Subcutaneous abdominal adipose tissue (tissue), 5 donors: Measurements from ENCODE around the gene KCNG2.

Experiments
- H3K27ac ChIP-seq: one replicate; pipeline ENCODE4 v1.7.0; 2013; ENCODE audit warnings: low read depth, mild to moderate bottlenecking, inconsistent platforms, low read length, moderate library complexity
- H3K27me3 ChIP-seq, 5 donors: one replicate each; pipeline ENCODE4 v1.7.0; 2013; ENCODE audit warnings: low read length in 5 of 5, inconsistent platforms in 1 of 5; ENCODE audit not compliant: control insufficient read depth in 5 of 5, insufficient read depth in 4 of 5
- H3K36me3 ChIP-seq, 5 donors: one replicate each; pipeline ENCODE4 v1.7.0; 2013; ENCODE audit warnings: low read length in 5 of 5; ENCODE audit not compliant: control insufficient read depth in 5 of 5, insufficient read depth in 5 of 5
- H3K4me1 ChIP-seq, 5 donors: one replicate each; pipeline ENCODE4 v1.7.0; 2013; ENCODE audit warnings: low read length in 5 of 5, mild to moderate bottlenecking in 3 of 5, moderate library complexity in 1 of 5; ENCODE audit not compliant: control insufficient read depth in 5 of 5, insufficient read depth in 5 of 5
- H3K4me3 ChIP-seq, 5 donors: one replicate each; pipeline ENCODE4 v1.7.0; 2013; ENCODE audit warnings: low read length in 5 of 5, low read depth in 1 of 5
- H3K9ac ChIP-seq, 5 donors: one replicate each; pipeline ENCODE4 v1.7.0; 2013; ENCODE audit warnings: low read length in 5 of 5, mild to moderate bottlenecking in 4 of 5, moderate library complexity in 3 of 5
- H3K9me3 ChIP-seq, 5 donors: one replicate each; pipeline ENCODE4 v1.7.0; 2013; ENCODE audit warnings: low read length in 5 of 5; ENCODE audit not compliant: control insufficient read depth in 5 of 5
- donor health status: healthy.
- donor health status: healthy.
- donor health status: healthy.
- donor health status: healthy.
- donor health status: healthy.

KCNG2 gene

DNA sequence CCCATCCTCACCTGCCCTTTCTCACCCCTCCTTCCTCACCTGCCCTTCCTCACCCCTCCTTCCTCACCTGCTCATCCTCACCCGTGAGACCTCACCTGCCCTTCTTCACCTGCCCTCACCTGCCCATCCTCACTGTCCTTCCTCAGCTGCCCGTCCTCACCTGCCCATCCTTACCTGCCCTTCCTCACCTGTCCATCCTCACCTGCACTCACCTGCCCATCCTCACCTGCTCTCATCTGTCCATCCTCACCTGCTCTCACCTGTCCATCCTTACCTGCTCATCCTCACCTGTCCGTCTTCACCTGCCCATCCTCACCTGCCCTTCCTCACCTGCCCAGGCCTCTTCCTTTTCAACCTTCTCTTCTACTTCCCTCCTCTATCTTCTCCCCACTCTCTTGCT, 34.4 kb downstream of the KCNG2 start:
- Histone ChIP-seq H3K36me3 (no peaks in the 10 kb centered on the region), H3K4me3 (no peak overlapping the region), H3K9me3 (peaks cover 0 to 3% (median 0%) of the 10 kb centered on the region in 5 donors), H3K4me1 (no peaks in the 10 kb centered on the region), H3K27me3 (peaks cover 0 to 11% (median 5%) of the 10 kb centered on the region in 5 donors), H3K9ac (no peak overlapping the region), H3K27ac (no peak overlapping the region)

DNA sequence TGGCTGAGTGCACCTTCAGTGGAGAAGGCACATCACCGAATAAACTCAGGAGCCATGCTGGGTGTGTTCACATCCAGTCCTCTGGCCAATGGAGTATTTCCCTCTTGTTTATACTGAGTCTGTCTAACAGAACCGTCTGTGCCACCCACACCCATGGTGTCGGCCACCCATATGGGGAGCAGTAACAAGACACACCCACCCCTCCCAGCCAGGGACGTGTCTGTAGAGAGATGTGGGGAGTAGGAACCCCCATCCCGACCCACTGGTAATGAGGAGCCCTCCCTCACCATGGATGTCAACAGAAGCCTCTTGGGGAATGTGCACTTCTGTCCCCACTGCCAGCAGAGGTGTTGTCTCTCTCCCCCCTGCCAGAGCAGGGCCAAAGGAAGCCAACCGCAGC, 37.1 kb downstream of the KCNG2 start:
- Histone ChIP-seq H3K27me3 (peaks cover 0 to 7% (median 5%) of the 10 kb centered on the region in 5 donors), H3K9ac (no peak overlapping the region), H3K9me3 (no peaks in the 10 kb centered on the region), H3K4me3 (no peak overlapping the region), H3K27ac (no peak overlapping the region), H3K4me1 (no peaks in the 10 kb centered on the region), H3K36me3 (no peaks in the 10 kb centered on the region)

DNA sequence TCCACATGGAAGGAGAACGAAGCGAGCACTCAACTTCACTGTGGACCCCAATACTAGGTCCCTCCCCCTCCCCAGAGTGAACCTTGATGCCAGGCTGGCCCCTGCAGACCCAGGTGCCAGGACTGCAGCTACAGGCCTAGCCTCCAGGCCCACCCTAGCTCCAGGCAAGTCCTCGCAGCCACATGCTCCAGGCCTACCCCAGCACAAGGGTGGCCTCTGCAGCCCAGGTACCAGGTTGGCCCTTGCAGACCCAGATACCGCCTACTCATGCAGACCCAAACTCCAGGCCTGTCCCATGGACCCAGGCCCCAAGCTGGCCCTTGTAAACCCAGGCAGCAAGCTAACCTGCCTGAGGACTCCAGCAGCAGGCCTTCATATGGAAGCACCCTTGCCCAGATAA, 44.2 kb downstream of the KCNG2 start:
- H3K9me3 ChIP-seq = peaks cover 2 to 20% (median 11%) of the 10 kb centered on the region in 5 donors
- no peak overlapping the region for H3K27ac ChIP-seq
- H3K27me3 ChIP-seq = no peaks in the 10 kb centered on the region
- no peaks in the 10 kb centered on the region for H3K4me1 ChIP-seq
- H3K9ac ChIP-seq = no peak overlapping the region
- H3K36me3 ChIP-seq = no peaks in the 10 kb centered on the region
- H3K4me3 ChIP-seq = peak overlapping the region in 1 of 5 donors; percentile 9

DNA sequence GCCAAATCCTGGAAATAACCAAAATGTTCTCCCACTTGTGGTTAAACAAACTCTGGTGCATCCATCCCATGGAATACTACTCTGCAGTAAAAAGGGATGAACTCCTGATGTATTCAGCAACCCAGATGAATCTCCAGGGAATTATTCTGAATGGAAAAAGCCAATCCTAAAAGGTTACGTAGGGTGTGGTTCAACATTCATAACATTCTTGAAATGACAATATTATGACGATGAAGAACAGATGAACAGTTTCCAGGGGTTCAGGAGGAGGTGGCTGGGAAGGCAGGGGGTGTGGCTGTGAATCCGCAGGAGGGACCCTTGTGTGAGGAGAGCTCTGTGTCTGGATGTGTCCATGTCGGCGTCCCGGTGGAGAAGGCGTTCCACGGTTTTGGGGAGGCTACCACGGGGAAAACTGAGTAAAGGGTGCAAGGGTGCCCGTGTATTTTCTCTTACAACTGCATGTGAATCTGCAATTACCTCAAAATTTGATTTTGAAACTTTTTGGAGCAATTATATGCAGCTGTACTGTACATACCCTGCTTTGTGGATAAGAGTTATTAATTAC, 47.3 kb downstream of the KCNG2 start:
- H3K4me3 ChIP-seq = no peak overlapping the region

DNA sequence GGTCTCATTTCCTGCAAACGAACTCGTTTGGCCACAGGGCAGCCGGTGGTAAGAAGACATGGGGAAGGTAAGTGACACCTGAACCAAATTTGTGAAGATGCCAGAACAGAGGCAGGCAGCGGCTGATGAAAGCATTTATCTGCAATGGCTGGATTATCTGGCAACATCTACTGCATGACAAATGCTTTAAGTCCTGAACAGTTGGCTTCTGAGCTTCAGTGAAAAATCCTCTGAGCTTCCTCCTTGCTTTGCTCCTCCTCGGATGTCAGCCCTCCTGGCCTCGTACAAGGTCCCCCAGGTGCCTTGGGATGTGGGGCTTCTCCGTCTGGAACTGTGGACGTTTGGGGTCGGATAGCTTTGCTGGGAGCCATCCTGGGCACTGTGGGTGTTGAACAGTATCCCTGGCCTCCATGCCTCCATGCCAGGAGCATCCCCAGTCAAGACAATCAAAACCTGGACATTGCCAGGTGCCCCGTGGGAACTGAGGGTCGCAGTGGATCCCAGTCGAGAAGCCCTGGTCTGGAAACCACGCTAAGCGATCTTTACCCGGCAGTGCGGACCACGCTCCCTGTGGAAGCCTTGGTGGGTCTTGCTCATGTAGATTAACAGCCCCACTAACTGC, 49.3 kb downstream of the KCNG2 start:
- H3K9me3 ChIP-seq = peaks cover 2 to 14% (median 6%) of the 10 kb centered on the region in 5 donors
- H3K27me3 ChIP-seq = peaks cover 0 to 7% (median 0%) of the 10 kb centered on the region in 5 donors
- H3K27ac ChIP-seq = no peak overlapping the region
- no peak overlapping the region for H3K9ac ChIP-seq
- H3K4me1 ChIP-seq = peaks cover 0 to 6% (median 0%) of the 10 kb centered on the region in 5 donors
- H3K36me3 ChIP-seq = no peaks in the 10 kb centered on the region
- H3K4me3 ChIP-seq = no peak overlapping the region

More for the DNA sequence above, 47.3 kb downstream of the KCNG2 start:
- H3K4me1 ChIP-seq = peaks cover 0 to 4% (median 0%) of the 10 kb centered on the region in 5 donors
- H3K27ac ChIP-seq = no peak overlapping the region
- H3K9ac ChIP-seq = no peak overlapping the region
- H3K27me3 ChIP-seq = peaks cover 0 to 7% (median 0%) of the 10 kb centered on the region in 5 donors
- H3K36me3 ChIP-seq = no peaks in the 10 kb centered on the region
- H3K9me3 ChIP-seq = peaks cover 2 to 20% (median 11%) of the 10 kb centered on the region in 5 donors

DNA sequence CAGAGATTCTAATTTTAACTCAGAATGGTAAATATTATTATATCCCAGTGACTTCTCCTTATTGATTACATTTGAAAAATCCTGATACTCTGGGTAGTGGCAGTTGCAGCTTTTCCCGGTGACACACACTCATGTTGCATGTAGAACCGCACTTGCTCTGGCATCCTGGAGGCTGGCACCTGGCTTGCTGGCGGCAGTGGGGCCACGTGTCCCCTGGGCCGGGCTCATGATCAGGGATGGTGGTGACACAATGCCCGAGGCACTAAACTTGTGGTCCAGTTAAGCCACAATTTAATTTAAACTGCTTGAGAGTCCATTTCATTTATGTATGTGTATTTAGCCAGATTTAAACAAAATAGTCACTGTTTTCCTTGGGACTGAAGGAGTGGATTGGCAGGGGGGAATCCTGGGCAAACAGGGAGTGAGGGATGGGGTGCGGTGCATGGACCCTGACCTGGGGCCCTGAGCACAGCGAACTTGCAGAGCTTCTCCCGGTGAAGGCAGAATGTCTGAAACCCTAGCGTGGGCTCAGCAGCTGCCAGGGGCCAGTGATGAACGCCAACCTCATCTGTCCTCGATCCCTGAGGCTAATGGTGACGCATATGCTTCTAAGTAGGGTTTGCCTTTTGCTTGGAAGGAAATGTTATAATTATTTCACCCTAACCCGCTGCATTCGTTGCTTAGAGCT, 50.0 kb downstream of the KCNG2 start:
- peaks cover 0 to 7% (median 2%) of the 10 kb centered on the region in 5 donors for H3K9me3 ChIP-seq
- H3K9ac ChIP-seq = no peak overlapping the region
- peaks cover 0 to 6% (median 0%) of the 10 kb centered on the region in 5 donors for H3K4me1 ChIP-seq
- H3K36me3 ChIP-seq = no peaks in the 10 kb centered on the region
- no peak overlapping the region for H3K4me3 ChIP-seq
- no peak overlapping the region for H3K27ac ChIP-seq
- H3K27me3 ChIP-seq = peaks cover 0 to 7% (median 0%) of the 10 kb centered on the region in 5 donors

DNA sequence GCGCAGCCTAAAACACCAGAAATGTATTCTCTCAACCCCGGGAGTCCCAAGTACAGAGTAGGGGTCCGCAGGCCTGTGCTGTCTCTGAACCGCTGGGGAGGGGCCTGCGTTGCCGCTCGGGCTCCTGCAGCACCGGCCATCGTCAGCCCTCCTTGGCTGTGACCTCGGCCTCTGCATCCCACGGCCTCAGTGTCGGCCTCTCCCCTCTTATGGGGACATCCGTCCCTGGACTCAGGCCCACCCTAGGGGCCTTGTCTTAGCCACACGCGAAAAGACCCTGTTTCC, 50.5 kb downstream of the KCNG2 start:
- Histone ChIP-seq H3K9ac (no peak overlapping the region), H3K9me3 (peaks cover 0 to 5% (median 0%) of the 10 kb centered on the region in 5 donors), H3K4me1 (peaks cover 0 to 6% (median 0%) of the 10 kb centered on the region in 5 donors), H3K27me3 (peaks cover 0 to 7% (median 2%) of the 10 kb centered on the region in 5 donors), H3K36me3 (no peaks in the 10 kb centered on the region), H3K27ac (no peak overlapping the region), H3K4me3 (no peak overlapping the region)

DNA sequence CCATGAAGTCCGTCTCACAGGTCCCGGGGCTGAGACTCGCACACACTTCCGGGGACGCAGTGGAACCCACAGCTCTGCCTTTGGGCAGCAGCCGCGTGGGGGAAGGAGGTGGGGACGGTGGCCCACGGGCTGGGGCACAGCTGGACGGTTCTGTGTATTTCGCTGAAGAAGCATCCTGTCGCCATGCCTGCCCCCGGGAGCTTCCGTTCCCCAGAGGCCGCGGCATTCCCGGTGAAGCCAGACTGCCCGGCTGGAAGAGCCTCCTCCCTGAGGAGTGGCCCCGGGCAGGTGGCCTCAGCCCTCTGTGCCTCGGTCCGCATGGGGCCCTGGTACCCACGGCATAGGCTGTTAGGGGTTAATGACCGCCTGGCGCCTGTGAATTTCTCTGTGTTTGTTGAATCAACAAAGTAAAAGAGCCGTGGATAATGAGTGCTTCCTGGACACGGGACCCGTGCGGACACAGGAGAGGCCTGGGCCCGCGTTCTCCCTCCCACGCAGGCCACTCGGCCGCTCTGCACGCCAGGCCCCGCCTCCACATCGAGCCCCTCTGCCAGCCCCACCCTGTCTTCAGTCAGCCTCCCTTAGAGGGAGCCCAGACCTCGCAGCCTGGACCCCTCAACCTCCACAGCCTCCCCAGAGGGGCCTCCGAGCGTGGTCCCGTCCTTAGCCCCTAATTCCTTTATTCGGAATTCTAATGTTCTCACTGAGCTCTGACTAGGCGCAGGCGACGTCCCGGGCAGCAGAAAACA, 51.0 kb downstream of the KCNG2 start:
- Histone ChIP-seq H3K27me3 (peaks cover 0 to 10% (median 7%) of the 10 kb centered on the region in 5 donors), H3K4me1 (peaks cover 0 to 6% (median 0%) of the 10 kb centered on the region in 5 donors)

DNA sequence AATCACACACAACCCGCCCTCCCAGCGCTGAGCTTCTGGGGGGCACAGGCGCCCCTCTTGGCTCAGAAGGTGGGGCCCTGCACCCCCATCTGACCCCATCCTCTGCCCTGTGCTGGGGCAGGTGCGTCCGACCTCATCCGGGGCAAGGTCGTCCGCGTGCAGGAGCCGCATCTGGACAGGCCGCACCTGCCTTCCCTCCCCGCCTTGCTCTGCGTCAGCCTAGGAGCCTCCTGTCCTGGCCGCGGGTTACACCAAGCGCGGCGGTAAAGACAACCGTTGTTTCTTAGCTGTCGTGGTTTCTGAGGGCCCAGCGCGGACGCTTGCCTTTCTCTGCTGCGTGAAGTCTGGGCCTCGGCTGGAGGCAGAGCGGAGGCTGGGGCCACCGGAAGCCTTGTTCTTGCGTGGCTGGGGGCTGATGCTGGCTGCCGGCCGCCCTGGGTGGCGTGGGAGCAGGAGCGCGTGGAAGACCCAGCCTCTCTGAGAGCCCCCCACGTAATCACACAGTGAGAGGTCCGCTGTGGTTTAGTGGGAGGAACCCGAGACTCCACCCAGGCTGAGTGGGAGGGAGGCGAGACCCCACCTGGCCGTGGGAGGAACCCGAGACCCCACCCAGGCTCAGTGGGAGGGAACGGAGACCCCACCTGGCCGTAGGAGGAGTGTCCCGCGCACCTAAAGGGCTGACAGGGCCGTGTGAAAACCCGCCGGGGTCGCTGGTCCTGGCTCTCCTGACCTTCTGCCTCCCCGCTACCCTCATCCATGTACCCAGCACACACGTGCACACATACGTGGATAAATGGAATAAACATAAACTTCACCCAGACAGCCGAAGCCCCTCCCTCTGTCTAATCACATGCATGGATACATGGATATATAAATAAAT, 51.8 kb downstream of the KCNG2 start:
- Histone ChIP-seq H3K27ac (no peak overlapping the region), H3K9ac (no peak overlapping the region), H3K4me1 (peaks cover 0 to 6% (median 0%) of the 10 kb centered on the region in 5 donors), H3K4me3 (no peak overlapping the region), H3K9me3 (peaks cover 0 to 5% (median 0%) of the 10 kb centered on the region in 5 donors), H3K27me3 (peaks cover 0 to 10% (median 7%) of the 10 kb centered on the region in 5 donors), H3K36me3 (no peaks in the 10 kb centered on the region)

More for the DNA sequence above, 51.0 kb downstream of the KCNG2 start:
- H3K36me3 ChIP-seq = no peaks in the 10 kb centered on the region
- H3K9me3 ChIP-seq = peaks cover 0 to 5% (median 0%) of the 10 kb centered on the region in 5 donors
- no peak overlapping the region for H3K4me3 ChIP-seq
- H3K27ac ChIP-seq = no peak overlapping the region
- H3K9ac ChIP-seq = no peak overlapping the region
